Measurements from ENCODE around the gene CCDC70.
"Not testable (repeated sequence)": the region's sequence is repeated elsewhere in the genome, so short reads cannot be mapped to it uniquely, and the experiment has no call there.

CCDC70 gene

DNA sequence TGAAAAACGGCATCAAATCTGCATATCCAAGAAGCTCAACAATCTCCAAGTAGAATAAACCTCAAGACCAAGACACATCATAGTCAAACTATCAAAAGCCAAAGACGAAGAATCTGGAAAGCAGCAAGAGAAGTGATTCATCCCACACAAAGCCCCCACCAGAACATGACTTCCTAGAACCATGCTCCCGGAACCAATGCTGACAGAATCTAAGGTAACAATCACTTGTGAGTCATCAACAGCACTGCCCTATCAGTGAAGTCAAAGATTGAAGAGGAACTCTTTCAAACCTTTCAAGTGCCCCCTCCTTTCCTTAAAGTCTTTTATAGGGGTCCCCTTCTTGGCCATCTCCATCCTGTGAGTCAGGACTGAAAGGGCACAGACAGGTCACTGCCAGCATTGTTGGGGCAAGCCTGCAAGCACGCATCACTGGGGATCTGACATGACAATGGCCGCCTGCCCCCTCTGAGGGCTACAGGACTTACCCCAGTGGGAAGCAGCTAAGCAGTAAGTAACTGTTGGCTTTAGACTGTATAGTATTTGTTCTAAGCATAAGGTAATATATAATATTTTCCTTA is at the start of gene CCDC70:
Gene CCDC70 (plus strand): TSS at position 247 of the 578 bp plus-strand sequence. CDS start 3,443 bp downstream, outside the sequence.
- no peak for DNase-seq

DNA sequence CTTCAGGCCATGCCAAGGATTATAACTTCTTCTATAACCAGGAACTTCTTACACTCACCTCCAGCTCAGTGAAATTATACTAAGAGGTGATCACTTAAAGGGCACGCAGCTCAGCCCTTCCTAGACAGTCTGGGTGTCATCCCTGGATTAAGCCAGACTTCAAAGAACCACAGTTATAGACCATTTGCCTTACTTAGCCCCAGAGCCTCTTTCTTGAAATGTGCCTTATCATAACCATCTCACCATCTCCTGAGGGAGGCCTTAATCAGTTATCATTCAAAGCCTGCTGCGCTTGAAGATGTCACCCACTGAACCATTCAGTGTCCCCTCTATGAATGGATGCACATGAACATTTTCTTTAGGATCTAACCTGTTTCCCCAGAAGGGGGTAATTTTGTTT is 47.7 kb upstream of the CCDC70 start:
- no peak for DNase-seq

GRCh38 chr13:51814825-51815650 is 46.7 kb upstream of the CCDC70 start:
- DNase-seq: no peak

DNA sequence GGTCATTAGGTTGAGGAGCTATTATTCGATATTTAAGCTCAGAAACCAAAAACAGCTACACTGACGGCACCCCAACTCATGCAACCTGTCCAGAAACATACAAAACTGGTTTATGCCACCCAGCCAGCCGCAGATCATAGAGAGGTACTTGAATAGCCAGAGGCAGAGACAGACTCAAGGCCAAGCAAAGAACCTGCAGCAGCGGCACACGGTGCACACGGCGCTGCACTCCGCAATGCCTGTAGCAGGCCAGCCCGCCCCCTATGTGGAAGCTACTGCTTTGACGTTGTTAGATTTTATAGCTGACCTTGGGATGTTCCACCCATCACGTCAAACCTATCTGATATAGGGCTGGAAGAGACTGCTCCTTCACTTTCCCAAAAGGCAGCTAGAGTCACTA is 45.9 kb upstream of the CCDC70 start:
- no peak for DNase-seq

- DNase-seq: no peak
These were observed 45.0 kb upstream of the CCDC70 start for GRCh38 chr13:51816604-51817249.

GRCh38 chr13:51817717-51818116 is 44.1 kb upstream of the CCDC70 start:
- no peak for DNase-seq

DNA sequence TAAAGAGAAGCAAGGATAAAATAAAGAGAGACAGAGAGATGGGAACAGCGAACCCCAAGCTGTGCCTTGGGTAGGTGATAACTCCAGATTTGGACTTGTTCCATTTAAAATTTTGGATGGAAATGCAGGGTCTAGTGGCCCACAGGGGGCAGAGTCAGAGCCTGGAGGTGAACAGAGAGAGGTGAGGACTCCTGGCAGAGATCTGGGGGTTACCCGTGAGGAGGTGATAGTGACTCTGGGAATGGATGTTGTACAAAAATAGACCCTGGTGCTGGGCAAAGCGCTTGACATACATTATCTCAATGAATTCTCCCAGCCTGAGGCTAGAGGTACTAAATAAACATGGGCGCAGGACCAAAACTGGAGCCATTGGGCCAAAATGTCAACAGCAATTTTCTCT is 43.5 kb upstream of the CCDC70 start:
- DNase-seq: no peak

DNA sequence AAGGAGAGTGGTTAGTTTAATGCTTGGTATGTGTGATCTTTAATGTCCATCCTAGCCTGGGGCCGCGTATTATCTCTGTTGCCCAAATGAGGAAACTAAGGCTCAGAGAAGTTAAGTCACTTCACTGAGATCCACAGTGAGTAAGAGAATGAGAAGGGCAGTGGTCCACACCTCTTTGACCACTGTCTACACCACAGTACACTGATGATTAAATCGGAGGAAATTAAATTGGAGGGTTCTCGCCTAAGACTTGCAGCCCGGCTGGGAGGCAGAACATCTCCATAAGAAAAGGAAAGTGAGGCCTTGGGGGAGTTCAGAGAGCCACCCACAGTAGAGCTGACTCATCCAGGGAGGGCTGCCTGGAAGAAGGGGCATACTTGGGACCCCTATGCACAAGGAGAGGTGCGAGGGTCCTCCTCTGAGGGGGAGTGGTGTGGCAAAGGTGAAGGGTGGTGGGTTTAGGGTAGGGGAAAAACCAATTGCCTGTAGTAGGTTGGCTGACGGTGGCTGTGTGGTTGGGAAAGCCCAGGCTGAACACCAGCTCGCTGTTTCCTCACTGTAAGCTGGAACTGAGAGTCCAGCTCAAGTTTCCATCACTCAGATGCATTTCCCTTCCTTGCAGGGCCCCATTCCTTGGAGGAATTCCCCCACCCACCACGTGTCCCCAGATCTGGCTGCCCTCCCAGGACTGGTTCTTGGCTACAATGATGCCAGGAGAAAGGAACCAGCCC is 42.8 kb upstream of the CCDC70 start:
- no peak for DNase-seq

DNA sequence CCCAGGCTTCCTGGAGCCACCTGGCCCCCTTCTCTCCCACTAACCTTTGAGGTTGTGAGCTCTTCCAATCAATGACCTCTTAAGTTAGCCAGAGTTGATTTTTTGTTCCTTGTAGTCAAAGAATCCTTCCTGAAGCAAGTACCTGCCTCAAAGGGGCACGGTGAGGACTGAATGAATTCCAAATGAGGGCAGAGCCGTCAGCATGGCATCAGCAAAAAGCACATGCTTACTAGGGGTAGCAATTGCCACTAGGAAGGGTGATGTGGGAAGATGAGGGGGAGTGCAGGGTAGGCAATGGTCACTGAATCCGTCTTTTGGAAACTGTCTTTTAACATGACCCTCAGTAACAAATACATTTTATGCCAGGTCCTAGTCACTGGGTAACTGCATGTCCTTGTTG is 42.2 kb upstream of the CCDC70 start:
- DNase-seq: no peak

DNA sequence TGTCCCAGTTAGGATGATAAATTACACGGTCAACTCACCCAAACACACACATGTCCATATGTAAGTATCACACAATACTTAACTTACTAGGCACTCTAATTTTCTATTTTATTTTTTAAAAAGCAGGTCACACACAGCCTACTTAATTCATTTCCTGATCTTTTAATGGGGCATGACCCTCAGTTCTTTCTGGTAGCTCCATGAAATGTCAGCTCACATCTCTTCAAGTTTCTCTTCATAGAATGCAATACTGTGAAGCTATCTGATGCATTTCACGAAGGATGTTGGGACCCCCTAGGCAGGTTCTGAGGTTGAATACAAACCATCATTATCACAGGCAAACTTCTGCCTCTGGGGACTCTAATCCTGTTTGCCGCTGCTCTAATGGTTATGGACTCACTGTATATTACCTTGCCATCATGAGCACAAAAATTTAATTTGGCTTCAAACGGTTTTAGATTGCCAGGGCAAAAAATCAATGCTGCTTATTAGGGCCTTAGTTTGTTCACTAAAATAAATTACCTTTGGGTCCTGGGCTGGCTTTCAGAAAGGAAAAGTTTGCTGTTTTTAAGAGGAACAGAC is 41.7 kb upstream of the CCDC70 start:
- DNase-seq: no peak

- no peak for DNase-seq
These were observed 40.2 kb upstream of the CCDC70 start for GRCh38 chr13:51821606-51822005.

GRCh38 chr13:51822106-51822815 is 39.5 kb upstream of the CCDC70 start:
- DNase-seq: no peak

DNA sequence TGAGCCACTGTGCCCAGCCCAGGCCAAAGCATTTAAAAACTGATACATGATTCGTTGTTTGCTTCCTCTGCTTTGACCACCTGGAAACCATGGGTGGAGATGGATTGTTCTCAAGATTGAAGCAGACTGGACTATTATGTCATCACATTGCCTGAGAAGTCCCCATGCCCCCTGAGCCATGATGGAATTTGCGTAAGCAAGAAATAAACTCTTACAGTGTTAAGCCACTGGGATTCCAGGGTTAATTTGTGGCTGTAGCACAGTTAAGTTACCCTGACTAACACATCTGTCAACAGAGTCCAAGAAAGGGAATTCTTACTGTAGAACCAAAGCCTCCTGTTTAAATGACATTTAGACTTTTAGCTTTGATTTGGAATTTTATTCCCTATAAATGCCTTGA is 38.4 kb upstream of the CCDC70 start:
- DNase-seq: no peak

DNA sequence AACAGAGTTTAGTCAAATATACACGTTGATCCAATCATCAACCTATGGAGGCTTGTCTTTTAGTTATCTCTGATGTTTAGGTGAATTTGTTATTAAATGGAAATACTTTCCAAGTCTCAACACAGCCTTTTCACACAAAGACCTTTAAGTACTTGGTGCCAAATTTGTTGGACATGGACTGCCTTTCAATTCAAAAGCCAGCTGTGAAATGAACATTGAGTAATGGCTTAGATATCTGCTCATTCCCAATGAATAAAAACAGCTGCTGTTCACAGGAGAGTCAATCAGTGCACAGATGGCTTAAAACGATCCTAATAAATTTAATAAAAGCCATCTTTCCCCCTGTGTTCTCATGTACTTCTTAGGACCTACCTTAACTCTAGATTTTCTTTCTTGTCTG is 37.9 kb upstream of the CCDC70 start:
- no peak for DNase-seq

DNA sequence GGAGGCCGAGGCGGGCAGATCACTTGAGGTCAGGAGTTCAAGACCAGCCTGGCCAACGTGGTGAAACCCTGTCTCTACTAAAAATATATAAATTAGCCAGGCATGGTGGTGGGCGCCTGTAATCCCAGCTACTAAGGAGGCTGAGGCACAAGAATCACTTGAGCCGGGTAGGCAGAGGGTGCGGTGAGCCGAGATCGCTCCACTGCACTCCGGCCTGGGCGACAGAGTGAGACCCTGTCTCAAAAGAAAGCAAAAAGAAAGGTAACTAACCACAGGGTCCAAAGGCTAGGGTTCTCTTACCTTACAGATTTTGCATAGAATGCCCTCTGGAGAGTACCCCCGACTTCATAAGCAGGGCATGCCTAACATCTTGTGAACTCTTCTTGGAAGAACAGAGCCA is 37.1 kb upstream of the CCDC70 start:
- not testable (repeated sequence) for DNase-seq

GRCh38 chr13:51825165-51825592 is 36.6 kb upstream of the CCDC70 start:
- peak; percentile 90 for DNase-seq

GRCh38 chr13:51825681-51826254 is 36.0 kb upstream of the CCDC70 start:
- DNase-seq: no peak

DNA sequence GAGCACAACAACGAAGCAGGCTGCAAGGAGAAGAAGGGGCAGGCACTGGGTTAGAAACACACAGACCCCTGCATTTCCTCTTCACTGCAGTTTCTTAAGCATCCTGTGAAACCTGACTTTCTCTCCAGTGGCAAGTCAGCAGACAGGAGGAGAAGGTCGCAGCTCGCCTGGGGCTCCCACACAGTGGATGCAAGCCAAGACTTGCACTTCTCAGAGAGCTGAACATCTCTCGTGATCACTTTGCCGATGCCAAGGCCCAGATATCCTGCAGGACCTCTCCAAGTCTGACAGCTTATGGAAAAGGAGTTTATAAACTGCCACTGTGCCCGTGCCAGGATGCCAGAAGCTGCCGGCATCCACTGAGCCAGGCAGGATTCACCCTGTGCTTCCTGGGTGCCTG is 35.2 kb upstream of the CCDC70 start:
- no peak for DNase-seq

GRCh38 chr13:51827254-51827653 is 34.5 kb upstream of the CCDC70 start:
- peak; percentile 74 for DNase-seq

- no peak for DNase-seq
These were observed 32.8 kb upstream of the CCDC70 start for GRCh38 chr13:51828730-51829567.

- no peak for DNase-seq
These were observed 32.2 kb upstream of the CCDC70 start for GRCh38 chr13:51829568-51829899.

All from SIG-M5 (cell line).